Activated CD8-positive, alpha-beta memory T cell treated with anti-CD3 and anti-CD28 coated beads for 36 hours (primary cell): Measurements from ENCODE around the gene CLDN18. TPM values are rescaled to one million over a fixed set of nuclear protein-coding genes. Genes with fewer than 3 reads are reported as not detected.

ENCODE experiments used
- CTCF ChIA-PET: fragments of 350-600 bp; sonication (Branson Sonifier 250); formaldehyde crosslinking; loops from one replicate; lab custom pipeline; 2021; ENCODE audit warnings: antibody characterized with exemption; lab: Charles Lee
- POLR2A ChIA-PET: fragments of 350-600 bp; sonication (Branson Sonifier 250); formaldehyde crosslinking; loops from one replicate; lab custom pipeline; 2021; ENCODE audit warnings: antibody characterized with exemption; lab: Charles Lee
- total RNA-seq, 2 experiments: library from RNA; stranded (reverse); gene quantifications; one replicate each; pipeline ENCODE4 v1.2.3, GENCODE V29; 2021

Gene CLDN18
- total RNA-seq, 2 experiments from 2014 or later: not detected

DNA sequence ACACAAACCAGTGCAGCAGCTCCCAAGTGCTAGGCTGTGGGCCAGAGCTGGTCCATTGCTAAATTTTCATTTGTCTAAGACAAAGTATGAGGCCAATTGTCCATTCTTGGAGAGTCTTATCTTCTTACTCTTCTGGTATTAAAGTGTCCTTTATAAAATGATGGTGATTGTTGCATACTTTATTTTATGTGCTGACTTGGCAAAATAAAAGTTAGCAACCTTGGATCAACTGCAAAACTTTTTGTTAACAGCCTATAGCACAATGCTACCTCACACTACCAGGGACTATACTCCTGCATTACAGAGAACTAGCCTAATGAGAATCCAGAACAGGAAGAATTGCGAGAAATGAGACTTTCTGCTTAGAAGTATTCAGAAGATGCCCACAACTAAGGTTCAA is 44.1 kb downstream of the CLDN18 start:
- ChIA-PET CTCF (no interaction called here), POLR2A (no interaction called here)

- ChIA-PET POLR2A (no interaction called here), CTCF (interaction anchor here (0.7 kb wide), 1 partner anchor 391 kb away, joined by 4 read pairs; no protein-coding TSS in a partner anchor)
These were observed 47.4 kb downstream of the CLDN18 start for GRCh38 chr3:138057384-138057783.

DNA sequence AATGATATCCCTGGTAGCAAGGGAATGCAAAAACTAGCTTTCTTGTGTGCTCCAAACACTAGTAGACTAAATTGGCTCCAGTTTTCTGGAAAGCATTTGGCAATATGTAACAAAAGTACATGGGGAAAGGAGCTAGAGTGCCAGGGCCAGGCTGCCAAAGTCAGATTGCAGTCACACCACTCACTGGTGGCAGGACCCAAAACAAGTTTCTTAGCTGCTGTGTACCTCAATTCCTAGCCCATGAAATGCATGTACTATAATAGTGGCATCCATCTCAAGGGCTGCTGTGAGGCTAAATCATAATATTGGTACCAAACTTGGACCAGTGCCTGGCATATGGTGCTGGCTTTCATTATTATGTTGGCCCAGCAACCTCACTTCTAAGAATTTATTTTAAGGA is 49.3 kb downstream of the CLDN18 start:
- POLR2A ChIA-PET: no interaction called here
- CTCF ChIA-PET: no interaction called here

DNA sequence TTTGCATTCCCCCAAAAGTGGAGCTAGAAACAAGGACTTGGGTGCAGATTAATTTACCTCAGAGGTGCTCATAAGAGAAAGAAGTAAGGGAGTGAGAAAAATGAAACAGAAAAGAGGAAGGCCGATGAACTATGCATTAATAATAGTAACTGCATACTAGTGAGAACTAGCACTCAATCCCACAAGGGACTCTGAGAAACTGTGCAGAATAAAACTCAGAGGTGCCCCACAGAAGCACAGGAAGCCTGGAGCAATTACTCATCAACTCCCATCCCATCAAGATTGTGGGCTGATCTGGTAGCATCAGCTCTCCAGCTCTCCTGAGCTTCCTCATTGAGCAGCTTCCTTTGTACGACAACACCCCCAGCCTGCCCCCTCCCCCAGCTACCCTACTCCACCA is 50.8 kb downstream of the CLDN18 start:
- POLR2A ChIA-PET: no interaction called here
- CTCF ChIA-PET: no interaction called here

DNA sequence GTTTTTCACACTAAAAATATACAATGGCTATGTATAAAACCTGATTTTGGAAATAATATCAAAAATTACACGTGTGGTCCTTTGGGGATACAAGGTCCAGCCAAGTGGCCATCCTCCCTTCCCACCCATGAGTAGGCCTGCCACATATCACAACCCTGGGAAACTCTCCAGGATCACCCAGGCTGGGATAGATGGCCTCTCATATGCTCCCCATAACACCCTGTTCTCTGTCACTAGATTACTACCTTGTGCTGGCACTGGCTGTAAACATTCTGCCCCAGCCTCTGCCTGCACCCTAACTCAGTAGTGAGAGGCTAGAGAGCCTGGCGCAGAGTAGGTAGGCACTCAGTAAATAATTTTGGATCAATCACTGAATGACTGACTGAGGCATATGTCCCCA is 52.1 kb downstream of the CLDN18 start:
- POLR2A ChIA-PET: no interaction called here
- CTCF ChIA-PET: no interaction called here

DNA sequence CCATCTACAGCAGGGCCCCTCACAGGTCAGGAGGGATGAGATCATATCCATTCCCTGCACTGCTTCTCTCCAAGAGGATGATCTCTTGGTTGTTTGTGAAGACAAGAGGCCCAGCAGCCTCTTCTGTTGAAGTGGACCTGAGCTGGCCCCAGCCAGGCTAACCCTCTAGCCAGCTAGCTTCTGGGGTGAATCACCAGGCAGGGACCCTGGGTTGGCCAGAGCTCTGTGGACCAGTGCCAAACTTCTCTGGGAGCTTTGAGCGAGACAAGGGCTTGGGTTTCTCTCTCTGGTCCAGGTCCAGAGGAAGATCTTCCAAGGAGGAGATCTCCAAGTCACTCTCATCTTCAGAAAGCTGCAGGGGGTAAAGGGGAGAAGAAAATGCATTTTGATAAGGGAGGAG is 52.7 kb downstream of the CLDN18 start:
- ChIA-PET CTCF (no interaction called here), POLR2A (no interaction called here)

GRCh38 chr3:138063416-138063815 is 53.5 kb downstream of the CLDN18 start:
- ChIA-PET CTCF (no interaction called here), POLR2A (no interaction called here)

- POLR2A ChIA-PET: no interaction called here
- CTCF ChIA-PET: interaction anchor here (1.2 to 2.9 kb wide), 3 partner anchors 50 to 369 kb away, joined by 3 to 24 read pairs (median 3); partner anchors contain the start of genes DZIP1L and ESYT3
These were observed 56.0 kb downstream of the CLDN18 start for GRCh38 chr3:138065949-138066348.

DNA sequence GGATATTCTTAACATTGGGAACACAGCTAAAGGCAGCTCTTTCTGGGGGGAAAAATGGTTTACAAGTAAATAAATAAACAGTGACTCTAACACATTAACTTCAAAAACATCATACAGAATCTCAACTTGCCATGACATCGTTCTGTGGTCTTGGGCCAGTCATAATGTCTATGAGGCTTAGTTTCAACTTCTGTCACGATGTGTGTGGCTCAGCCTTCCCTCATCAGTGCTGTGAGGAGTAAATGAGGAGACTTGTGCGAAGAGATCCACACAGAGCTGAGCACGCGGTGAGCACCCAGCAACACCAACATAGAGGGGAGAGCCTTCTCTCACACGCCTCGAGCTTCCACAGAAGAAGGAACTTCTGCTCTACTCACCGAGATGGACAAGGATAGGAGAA is 56.4 kb downstream of the CLDN18 start:
- CTCF ChIA-PET: interaction anchor here (1.2 to 2.9 kb wide), 3 partner anchors 49 to 368 kb away, joined by 3 to 24 read pairs (median 3); partner anchors contain the start of genes DZIP1L and ESYT3
- POLR2A ChIA-PET: no interaction called here

DNA sequence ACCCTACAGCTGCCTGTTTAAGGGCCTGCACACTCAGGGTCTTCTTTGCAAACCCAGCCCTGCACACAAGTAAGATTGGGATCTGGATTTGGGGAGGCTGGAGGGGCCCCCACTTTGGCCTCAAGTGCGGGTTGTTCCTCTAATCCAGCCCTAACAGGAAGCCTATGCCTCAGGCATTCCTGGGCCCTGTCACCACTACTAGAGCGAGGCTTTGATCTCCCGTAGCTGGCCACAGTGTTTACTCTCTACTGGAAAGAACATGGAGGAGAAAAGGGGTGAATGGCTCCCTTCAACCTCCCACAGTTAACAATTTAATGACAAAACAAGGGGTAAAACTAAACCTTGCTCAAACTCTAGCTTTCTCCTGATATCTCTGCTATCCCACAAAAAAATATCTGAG is 57.0 kb downstream of the CLDN18 start:
- ChIA-PET POLR2A (no interaction called here), CTCF (interaction anchor here (0.8 to 2.9 kb wide), 4 partner anchors 16 to 368 kb away, joined by 3 to 24 read pairs (median 3); partner anchors contain the start of genes DZIP1L and ESYT3)

GRCh38 chr3:138068046-138068445 is 58.1 kb downstream of the CLDN18 start:
- POLR2A ChIA-PET: no interaction called here

GRCh38 chr3:138068579-138069174 is 58.7 kb downstream of the CLDN18 start:
- CTCF ChIA-PET: interaction anchor here (1.1 to 1.7 kb wide), 2 partner anchors 50 to 847 kb away, joined by 3 to 14 read pairs; no protein-coding TSS in a partner anchor
- POLR2A ChIA-PET: no interaction called here

More at GRCh38 chr3:138068046-138068445, 58.1 kb downstream of the CLDN18 start:
- CTCF ChIA-PET: interaction anchor here (0.8 to 2.9 kb wide), 3 partner anchors 15 to 51 kb away, joined by 3 to 24 read pairs (median 14); no protein-coding TSS in a partner anchor

DNA sequence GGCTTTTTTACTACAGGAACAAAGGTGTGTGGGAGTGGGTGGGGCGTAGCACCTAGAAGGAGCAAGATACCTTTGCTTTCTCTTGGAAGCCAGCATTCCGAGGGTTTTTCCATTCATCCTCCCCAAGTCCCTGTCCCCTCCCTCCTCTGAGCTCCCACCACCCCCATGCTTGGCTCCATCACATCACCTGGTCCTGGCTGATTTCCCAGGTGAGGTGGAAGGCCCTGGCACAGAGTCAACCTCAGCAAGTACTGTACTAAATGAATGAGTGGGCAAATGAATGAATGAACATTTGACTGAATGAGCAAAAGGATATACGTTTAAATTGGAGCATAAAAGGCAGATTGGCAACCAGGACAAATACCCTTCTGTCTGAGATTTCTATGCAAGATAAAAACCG is 60.0 kb downstream of the CLDN18 start:
- POLR2A ChIA-PET: no interaction called here
- CTCF ChIA-PET: interaction anchor here (1.2 to 1.7 kb wide), 3 partner anchors 48 to 58 kb away, joined by 3 to 14 read pairs (median 3); no protein-coding TSS in a partner anchor

DNA sequence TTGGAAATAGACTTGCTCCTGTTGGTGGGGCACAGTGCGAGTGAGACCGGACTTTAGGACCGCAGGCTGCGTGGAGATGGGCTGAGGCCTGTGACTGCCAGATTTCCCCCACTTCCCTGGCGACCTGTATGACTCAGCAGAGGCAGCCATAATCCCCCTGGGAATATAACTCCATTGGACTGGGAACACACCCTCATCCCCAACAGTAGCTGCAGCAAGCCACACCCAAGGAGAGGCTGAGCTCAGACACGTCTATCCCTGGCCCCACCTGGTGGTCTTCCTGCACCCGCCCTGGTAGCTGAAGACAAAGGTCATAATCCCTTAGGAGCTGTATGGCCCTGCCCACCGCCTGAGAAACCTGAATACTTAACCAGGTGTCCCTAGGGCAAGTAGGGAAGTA is 62.8 kb downstream of the CLDN18 start:
- ChIA-PET CTCF (interaction anchor here (1.5 kb wide), 1 partner anchor 46 kb away, joined by 10 read pairs; no protein-coding TSS in a partner anchor), POLR2A (no interaction called here)

GRCh38 chr3:138078096-138078495 is 68.1 kb downstream of the CLDN18 start:
- ChIA-PET POLR2A (no interaction called here), CTCF (no interaction called here)

DNA sequence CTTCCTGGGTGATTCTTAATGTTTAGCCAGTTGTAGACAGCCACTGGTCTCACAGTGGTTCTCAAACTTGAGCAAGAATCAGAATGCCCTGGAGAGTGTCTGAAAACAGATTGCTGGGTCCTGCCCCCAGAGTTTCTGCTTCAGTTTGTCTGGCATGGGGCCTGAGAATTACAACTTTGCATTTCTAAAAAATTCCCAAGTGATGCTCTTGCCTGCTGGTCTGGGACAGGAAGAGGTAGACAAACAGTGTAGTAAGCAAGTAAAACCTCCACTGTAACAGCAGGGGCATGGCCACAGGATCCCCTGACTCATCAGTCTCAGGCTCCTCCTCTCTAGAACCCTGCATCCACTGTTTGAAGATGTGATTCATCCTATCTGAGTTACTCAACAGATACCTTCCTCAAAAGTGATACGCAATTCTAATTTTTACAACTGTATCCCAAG is 69.0 kb downstream of the CLDN18 start:
- POLR2A ChIA-PET: no interaction called here
- CTCF ChIA-PET: interaction anchor here (1.0 kb wide), 1 partner anchor 18 kb away, joined by 3 read pairs; no protein-coding TSS in a partner anchor

DNA sequence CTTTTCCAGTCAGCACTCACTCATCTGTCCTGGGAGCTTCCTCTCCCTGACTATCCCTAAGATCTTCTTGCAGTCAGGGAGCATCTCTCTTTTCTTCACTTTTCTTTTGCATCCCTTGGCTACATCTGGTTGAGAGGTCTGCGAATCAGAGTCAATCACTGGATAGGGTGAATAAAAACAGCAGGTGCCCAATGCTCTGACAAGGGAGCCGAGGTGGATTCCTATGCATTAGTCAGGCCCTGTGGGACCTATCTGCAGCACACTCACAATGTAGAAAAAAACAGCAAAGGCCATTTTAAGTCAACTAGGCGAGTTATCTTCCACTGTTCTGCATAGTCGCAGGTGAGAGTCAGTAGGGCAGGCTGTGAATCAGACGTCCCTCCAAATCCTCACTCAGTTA is 69.9 kb downstream of the CLDN18 start:
- ChIA-PET CTCF (interaction anchor here (1.0 kb wide), 1 partner anchor 17 kb away, joined by 3 read pairs; no protein-coding TSS in a partner anchor), POLR2A (no interaction called here)

GRCh38 chr3:138081371-138082084 is 71.6 kb downstream of the CLDN18 start:
- ChIA-PET POLR2A (no interaction called here), CTCF (no interaction called here)

- CTCF ChIA-PET: interaction anchor here (0.7 to 1.4 kb wide), 2 partner anchors 15 to 36 kb away, joined by 3 read pairs; no protein-coding TSS in a partner anchor
- POLR2A ChIA-PET: no interaction called here
These were observed 72.4 kb downstream of the CLDN18 start for GRCh38 chr3:138082085-138082991.
